ENCODE measurements around the gene PGAP2.
"Not testable (repeated sequence)": the region's sequence is repeated elsewhere in the genome, so short reads cannot be mapped to it uniquely, and the experiment has no call there.

Gene PGAP2

DNA sequence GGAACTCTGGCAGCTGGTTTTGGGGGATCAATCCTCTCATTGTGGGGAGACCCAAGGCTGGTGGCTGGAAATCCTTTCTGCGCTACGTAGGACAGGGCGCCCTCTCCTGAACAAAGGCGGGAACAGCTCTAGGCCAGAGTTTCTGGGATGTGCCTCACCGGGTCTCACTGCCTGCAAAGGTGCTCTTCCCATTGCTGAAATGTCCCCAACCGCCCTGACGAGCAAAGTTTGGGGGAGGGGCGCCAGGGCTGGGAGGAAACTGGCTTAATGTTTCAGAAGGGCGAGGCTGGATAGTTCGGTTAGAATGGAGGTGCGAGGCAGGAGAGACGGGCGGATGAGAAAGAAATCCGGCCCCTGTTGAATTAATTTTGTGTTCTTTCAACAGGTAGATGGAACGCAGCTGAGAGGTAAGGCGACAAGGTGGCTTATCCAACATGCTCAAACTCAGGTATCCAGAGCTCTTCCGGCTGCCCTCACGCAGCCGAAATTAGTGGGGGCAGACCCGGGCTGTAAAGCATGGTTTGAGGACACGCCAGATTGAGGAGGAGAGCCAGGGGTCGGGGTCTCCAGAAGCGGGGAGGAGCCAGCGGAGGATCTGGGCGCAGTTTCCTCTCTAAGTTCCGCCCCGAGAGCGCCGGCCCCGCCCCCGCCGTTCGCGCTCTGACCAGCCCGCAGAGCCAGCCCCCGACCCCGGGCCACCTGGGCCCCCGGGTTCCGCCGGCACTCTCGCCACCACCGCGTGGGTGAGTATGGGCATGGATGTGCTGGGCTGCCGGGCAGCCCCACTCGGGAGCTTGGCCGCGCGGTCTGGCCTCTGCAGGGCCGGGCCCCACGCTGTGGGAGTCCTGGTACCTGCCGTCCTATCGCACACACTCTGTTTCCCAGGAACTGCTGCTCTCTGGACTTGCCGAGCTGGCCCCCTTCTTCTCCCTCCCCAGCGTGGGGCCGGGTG, at the start of gene PGAP2:
Gene PGAP2, plus strand, starts transcription at position 652 of the 952 bp plus-strand sequence. CDS start 2,700 bp downstream, outside the sequence.
- peak; percentile 37 to 50 for DNase-seq (ENCODE audit: low read depth in 2 of 2)

- no peak for DNase-seq (ENCODE audit: low read depth in 2 of 2)
Measured at GRCh38 chr11:3764266-3764665, 44.1 kb upstream of the PGAP2 start.

GRCh38 chr11:3766836-3767235, 41.5 kb upstream of the PGAP2 start:
- not testable (repeated sequence) for DNase-seq (ENCODE audit: low read depth in 2 of 2)

DNA sequence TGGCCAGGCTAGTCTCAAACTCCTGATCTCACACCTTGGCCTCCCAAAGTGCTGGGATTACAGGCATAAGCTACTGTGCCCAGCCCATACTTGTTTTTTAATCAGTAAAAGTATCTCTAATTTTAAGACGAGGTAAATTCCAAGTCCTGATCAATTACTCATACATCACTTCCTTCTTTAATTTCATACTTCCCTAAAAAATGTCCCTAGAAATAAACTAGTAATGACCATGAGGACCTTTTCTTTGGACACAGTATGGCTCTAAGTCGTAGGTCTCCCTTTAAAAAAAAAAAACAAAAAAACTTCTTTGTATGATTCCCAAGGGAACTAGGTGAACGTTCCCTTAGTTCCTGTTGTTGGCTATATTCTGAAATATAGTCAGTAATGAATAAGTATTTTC, 40.8 kb upstream of the PGAP2 start:
- DNase-seq (ENCODE audit: low read depth in 2 of 2): no peak

GRCh38 chr11:3773180-3773579, 35.2 kb upstream of the PGAP2 start:
- no peak for DNase-seq (ENCODE audit: low read depth in 2 of 2)

- no peak for DNase-seq (ENCODE audit: low read depth in 2 of 2)
Measured at GRCh38 chr11:3775736-3776406, 32.5 kb upstream of the PGAP2 start.

- DNase-seq (ENCODE audit: low read depth in 2 of 2): no peak
Measured at GRCh38 chr11:3781423-3781822, 26.9 kb upstream of the PGAP2 start.

DNA sequence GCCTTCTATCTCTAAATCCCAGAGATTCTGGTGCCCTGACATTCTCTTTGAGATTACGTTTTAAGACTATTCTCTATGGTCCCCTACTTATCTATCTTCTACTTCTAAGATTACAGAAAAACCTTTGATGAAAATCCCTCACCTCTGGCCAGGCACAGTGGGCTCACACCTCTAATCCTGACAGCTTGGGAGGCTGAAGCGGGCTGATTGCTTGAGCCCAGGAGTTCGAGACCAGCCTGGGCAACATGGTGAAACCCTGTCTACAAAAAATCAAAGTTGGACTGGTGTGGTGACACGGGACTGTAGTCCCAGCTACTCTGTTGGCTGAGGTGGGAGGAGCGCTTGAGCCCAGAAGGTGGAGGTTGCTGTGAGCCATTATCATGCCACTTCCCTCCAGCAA, 25.4 kb upstream of the PGAP2 start:
- DNase-seq (ENCODE audit: low read depth in 2 of 2): no peak

GRCh38 chr11:3783611-3784010, 24.7 kb upstream of the PGAP2 start:
- no peak for DNase-seq (ENCODE audit: low read depth in 2 of 2)

GRCh38 chr11:3786781-3787428, 21.5 kb upstream of the PGAP2 start:
- no peak for DNase-seq (ENCODE audit: low read depth in 2 of 2)

DNA sequence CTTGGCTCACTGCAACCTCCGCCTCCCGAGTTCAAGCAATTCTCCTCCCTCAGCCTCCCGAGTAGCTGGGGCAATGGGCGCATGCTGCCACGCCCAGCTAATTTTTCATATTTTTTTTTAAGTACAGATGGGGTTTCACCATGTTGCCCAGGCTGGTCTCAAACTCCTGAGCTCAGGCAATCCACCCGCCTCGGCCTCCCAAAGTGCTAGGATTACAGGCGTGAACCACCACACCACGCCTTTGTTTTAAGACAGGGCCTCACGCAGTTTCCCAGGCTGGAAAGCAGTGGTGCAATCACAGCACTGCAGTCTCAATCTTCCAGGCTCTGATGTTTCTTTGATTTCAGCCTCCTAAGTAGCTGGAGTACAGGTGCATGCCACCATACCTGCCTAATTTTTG, 14.0 kb upstream of the PGAP2 start:
- DNase-seq (ENCODE audit: low read depth in 2 of 2): not testable (repeated sequence)

DNA sequence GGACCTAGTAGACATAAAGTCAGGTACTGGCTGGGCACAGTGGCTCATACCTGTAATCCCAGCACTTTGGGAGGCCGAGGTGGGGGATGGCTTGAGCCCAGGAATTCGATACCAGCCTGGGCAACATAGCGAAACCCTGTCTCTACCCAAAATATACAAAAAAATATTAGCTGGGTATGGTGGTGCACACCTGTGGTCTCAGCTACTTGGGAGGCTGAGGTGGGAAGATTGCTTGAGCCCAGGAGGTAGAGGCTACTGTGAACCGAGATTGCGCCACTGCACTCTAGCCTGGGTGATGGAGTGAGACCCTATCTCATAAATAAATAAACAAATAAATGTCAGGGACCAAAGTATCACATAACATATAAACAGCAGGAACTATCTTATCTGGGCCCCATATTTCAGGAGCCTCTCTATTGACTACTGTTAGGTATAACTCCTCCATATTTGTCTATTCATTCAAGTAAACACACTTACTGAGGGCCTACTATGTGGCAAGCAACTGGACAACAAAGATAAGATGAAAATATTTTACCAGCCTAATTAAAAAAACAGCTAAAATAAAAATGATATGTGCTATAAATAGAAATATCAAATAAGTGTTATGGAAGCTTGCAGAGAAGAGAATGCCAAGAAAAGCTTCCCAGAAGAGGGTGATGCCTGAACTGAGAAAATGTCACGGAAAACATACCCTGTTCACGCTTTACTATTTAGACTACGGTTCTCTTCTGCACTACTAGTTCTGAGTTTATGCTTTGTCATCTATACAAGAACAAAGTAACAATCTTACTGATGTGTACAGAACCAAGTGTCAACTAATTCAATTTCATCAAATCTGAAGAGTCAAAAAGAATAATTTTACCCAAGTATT, 13.0 kb upstream of the PGAP2 start:
- DNase-seq (ENCODE audit: low read depth in 2 of 2): no peak

DNA sequence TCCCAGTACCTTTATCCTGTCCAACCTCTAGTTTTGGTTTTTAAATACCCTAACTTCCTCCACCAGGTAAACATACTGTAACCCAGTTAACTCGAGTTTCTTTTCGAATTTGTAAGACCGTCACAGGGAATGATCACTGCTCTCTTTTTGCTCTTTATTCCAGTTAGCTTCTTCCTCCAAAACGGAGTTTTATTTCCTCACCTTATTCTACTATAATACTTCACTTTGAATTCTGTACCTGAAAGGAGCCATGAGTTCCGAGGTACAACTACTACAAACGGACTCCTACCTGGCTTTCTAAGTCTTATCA, 12.4 kb upstream of the PGAP2 start:
- no peak for DNase-seq (ENCODE audit: low read depth in 2 of 2)

GRCh38 chr11:3796346-3796745, 12.0 kb upstream of the PGAP2 start:
- no peak for DNase-seq (ENCODE audit: low read depth in 2 of 2)

DNA sequence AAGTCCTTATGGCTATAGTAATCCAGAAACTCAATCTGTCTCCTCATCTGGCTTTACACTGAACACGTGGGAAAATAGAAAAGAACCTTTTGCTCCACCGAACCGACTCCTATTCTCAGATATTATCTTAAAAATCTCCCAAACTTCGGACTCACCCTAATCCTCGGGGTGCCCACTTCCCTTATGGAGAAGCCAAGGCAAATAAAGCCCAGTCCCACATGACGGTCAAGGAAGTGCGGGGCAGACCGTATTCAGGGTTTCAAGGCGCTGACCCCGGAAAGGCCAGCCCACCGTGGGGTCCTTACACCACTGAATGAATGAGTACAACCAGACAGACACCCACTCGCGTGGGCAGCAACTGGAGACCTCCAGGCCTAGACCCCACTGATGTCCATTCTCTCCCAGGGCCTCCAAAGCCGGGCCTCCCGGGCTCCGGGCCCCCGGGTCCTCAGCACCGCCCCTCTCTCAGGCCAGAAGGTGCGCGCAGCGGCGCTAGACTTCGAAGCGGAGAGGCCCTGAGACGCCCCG, 11.5 kb upstream of the PGAP2 start:
- no peak for DNase-seq (ENCODE audit: low read depth in 2 of 2)

- DNase-seq (ENCODE audit: low read depth in 2 of 2): peak; percentile 99
Measured at GRCh38 chr11:3797329-3798090, 10.8 kb upstream of the PGAP2 start, which contains the start of gene NUP98. NUP98 (minus strand) TSS chr11:3797554; CDS start chr11:3782117, 15,437 bp downstream.

DNA sequence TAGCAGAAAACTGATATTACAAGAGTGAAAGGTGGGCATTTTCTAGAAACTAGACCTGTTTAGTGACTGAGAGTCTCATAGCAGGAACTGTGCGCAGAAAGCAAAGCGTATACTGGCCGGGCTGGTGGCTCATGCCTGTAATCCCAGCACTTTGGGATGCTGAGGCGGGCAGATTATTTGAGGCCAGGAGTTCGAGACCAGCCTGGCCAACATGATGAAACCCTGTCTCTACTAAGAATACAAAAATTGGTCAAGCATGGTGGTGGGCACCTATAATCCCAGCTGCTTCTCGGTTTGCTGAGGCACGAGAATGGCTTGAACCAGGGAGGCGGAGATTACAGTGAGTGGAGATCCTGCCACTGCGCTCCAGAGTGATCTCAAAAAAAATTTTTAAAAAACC, 9.2 kb upstream of the PGAP2 start:
- DNase-seq (ENCODE audit: low read depth in 2 of 2): no peak

- DNase-seq (ENCODE audit: low read depth in 2 of 2): no peak
Measured at GRCh38 chr11:3799873-3800272, 8.5 kb upstream of the PGAP2 start.

- DNase-seq (ENCODE audit: low read depth in 2 of 2): no peak
Measured at GRCh38 chr11:3802011-3802790, 6.2 kb upstream of the PGAP2 start.
